PFSK-1 (cell line): Measurements from ENCODE around the gene KCNK3.

ENCODE experiments used
- FOXP2 ChIP-seq: optimal IDR thresholded peaks from 2 replicates; pipeline ENCODE3; 2011; ENCODE audit warnings: borderline replicate concordance, control low read depth, inconsistent platforms; ENCODE audit not compliant: insufficient read depth; ENCODE audit errors: extremely low read length, extremely low read depth
- POLR2AphosphoS5 ChIP-seq: IDR thresholded peaks from 2 replicates; pipeline ENCODE4 v1.6.1; 2012; ENCODE audit warnings: low read depth, mild to moderate bottlenecking, control low read depth, low read length, moderate library complexity
- REST ChIP-seq, 2 experiments: IDR thresholded peaks; 2 replicates each; pipeline versions ENCODE4 v1.6.1 to v1.8.0; 2011 to 2012; ENCODE audit warnings: low read depth in 2 of 2, low read length in 2 of 2, control low read depth in 1 of 2, inconsistent platforms in 1 of 2, mild to moderate bottlenecking in 1 of 2, moderate library complexity in 1 of 2; ENCODE audit not compliant: insufficient read depth in 1 of 2
- SIN3A ChIP-seq: IDR thresholded peaks from 2 replicates; pipeline ENCODE4 v1.6.1; 2012; ENCODE audit warnings: mild to moderate bottlenecking, low read length, moderate library complexity, borderline replicate concordance; ENCODE audit not compliant: insufficient read depth
- TAF1 ChIP-seq: IDR thresholded peaks from 2 replicates; pipeline ENCODE4 v1.6.1; 2012; ENCODE audit warnings: low read length, control low read depth, borderline replicate concordance; ENCODE audit not compliant: insufficient read depth

KCNK3 gene

GRCh38 chr2:26650713-26651469 lies 41.6 kb upstream of the KCNK3 start:
- TF ChIP-seq TAF1 (no peak), POLR2AphosphoS5 (no peak), REST (IDR thresholded peaks at IDR 0.05; ENCODE audit: insufficient read depth in 1 of 2, low read depth in 2 of 2, low read length in 2 of 2) (no peak)

- TF ChIP-seq FOXP2 (no peak), POLR2AphosphoS5 (no peak), SIN3A (no peak), TAF1 (no peak), REST (IDR thresholded peaks at IDR 0.05; ENCODE audit: insufficient read depth in 1 of 2, low read depth in 2 of 2, low read length in 2 of 2) (no peak)
Observed at GRCh38 chr2:26651470-26651771, 41.1 kb upstream of the KCNK3 start.

- no peak for TF ChIP-seq SIN3A
- TF ChIP-seq FOXP2, result no peak
- TF ChIP-seq TAF1, result no peak
- no peak for TF ChIP-seq REST (IDR thresholded peaks at IDR 0.05; ENCODE audit: insufficient read depth in 1 of 2, low read depth in 2 of 2, low read length in 2 of 2)
- no peak for TF ChIP-seq POLR2AphosphoS5
Observed at GRCh38 chr2:26651799-26652198, 40.7 kb upstream of the KCNK3 start.

GRCh38 chr2:26652361-26653041 lies 40.0 kb upstream of the KCNK3 start:
- TF ChIP-seq POLR2AphosphoS5, result no peak
- TF ChIP-seq SIN3A, result no peak
- no peak for TF ChIP-seq TAF1
- TF ChIP-seq REST (IDR thresholded peaks at IDR 0.05; ENCODE audit: insufficient read depth in 1 of 2, low read depth in 2 of 2, low read length in 2 of 2), result no peak
- no peak for TF ChIP-seq FOXP2
